OCI-LY7 (cell line): ENCODE measurements around the gene DNAH17.

Experiments used
- EZH2phosphoT487 ChIP-seq: fragments of 200-600 bp; sonication (generic); IDR thresholded peaks from 2 replicates; pipeline ENCODE4 v1.6.1; 2018; ENCODE audit warnings: low read depth, borderline replicate concordance, mild to moderate bottlenecking, mixed run types, antibody characterized with exemption, low read length, moderate library complexity, mixed read lengths
- TF ChIP-seq, protein P1 (sequence below): fragments of 200-600 bp; sonication (generic); conservative IDR thresholded peaks from 2 replicates; pipeline ENCODE4 v1.5.1; 2014; ENCODE audit warnings: mild to moderate bottlenecking, antibody characterized with exemption, low read length, moderate library complexity, mixed read lengths

DNA sequence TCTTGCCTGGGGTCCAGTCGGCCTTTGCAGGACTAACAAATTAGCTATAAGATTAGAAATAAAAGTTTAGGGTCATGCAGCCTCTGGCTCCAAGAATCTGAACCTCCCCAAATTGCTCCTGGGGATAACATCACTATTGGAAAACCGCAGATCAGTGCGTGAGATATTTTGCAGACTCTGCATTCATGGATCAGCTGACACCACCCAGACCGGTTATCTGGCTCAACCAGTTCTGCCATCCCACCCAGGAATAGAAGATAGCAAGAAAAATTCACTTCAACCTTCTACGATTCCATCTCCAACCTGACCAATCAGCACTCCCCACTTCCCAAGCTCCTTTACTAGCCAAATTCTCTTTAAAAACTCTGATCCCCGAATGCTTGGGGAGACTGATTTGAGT lies 203.0 kb downstream of the DNAH17 start:
- TF ChIP-seq, protein P1, sequence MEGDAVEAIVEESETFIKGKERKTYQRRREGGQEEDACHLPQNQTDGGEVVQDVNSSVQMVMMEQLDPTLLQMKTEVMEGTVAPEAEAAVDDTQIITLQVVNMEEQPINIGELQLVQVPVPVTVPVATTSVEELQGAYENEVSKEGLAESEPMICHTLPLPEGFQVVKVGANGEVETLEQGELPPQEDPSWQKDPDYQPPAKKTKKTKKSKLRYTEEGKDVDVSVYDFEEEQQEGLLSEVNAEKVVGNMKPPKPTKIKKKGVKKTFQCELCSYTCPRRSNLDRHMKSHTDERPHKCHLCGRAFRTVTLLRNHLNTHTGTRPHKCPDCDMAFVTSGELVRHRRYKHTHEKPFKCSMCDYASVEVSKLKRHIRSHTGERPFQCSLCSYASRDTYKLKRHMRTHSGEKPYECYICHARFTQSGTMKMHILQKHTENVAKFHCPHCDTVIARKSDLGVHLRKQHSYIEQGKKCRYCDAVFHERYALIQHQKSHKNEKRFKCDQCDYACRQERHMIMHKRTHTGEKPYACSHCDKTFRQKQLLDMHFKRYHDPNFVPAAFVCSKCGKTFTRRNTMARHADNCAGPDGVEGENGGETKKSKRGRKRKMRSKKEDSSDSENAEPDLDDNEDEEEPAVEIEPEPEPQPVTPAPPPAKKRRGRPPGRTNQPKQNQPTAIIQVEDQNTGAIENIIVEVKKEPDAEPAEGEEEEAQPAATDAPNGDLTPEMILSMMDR = no peak
- TF ChIP-seq EZH2phosphoT487 = no peak
